CD8-positive, alpha-beta memory T cell (primary cell): ENCODE measurements around the gene NME9. TPM values are rescaled to one million over a fixed set of nuclear protein-coding genes. Genes with fewer than 3 reads are reported as not detected.

Experiments used
- CTCF ChIA-PET: fragments of 350-600 bp; sonication (Branson Sonifier 250); formaldehyde crosslinking; loops from one replicate; lab custom pipeline; 2021; ENCODE audit warnings: antibody characterized with exemption; lab: Charles Lee
- POLR2A ChIA-PET: fragments of 350-600 bp; sonication (Branson Sonifier 250); formaldehyde crosslinking; loops from one replicate; lab custom pipeline; 2021; ENCODE audit warnings: antibody characterized with exemption; lab: Charles Lee
- DNase-seq, 5 donors: peaks; one replicate each; pipeline versions ENCODE4 v3.0.0 to v3.0.0-alpha.2; 2020 to 2022; ENCODE audit warnings: mixed read lengths in 1 of 5
- H3K27ac ChIP-seq: one replicate; pipeline ENCODE4 v1.7.0; 2013; ENCODE audit warnings: low read depth, mild to moderate bottlenecking, low read length, moderate library complexity
- H3K27me3 ChIP-seq: 2 replicates; pipeline ENCODE4 v1.7.0; 2013; ENCODE audit warnings: low read length, mild to moderate bottlenecking; ENCODE audit not compliant: insufficient read depth, poor library complexity, severe bottlenecking
- H3K36me3 ChIP-seq: 2 replicates; pipeline ENCODE4 v1.7.0; 2013; ENCODE audit warnings: mild to moderate bottlenecking, low read length, moderate library complexity; ENCODE audit not compliant: insufficient read depth
- H3K4me1 ChIP-seq: 2 replicates; pipeline ENCODE4 v1.7.0; 2013; ENCODE audit warnings: mild to moderate bottlenecking, low read length, moderate library complexity; ENCODE audit not compliant: insufficient read depth
- H3K4me3 ChIP-seq: 2 replicates; pipeline ENCODE4 v1.7.0; 2013; ENCODE audit warnings: mild to moderate bottlenecking, low read length
- H3K9me3 ChIP-seq: 2 replicates; pipeline ENCODE4 v1.7.0; 2013; ENCODE audit warnings: mild to moderate bottlenecking, low read length
- H3K27ac Mint-ChIP-seq, 8 donors: one replicate each; pipeline ENCODE4 v1.8.0; 2020 to 2021; ENCODE audit warnings: mixed read lengths in 8 of 8, mild to moderate bottlenecking in 6 of 8, inconsistent platforms in 3 of 8, moderate library complexity in 3 of 8
- H3K27me3 Mint-ChIP-seq, 2 donors: one replicate each; pipeline ENCODE4 v1.8.0; 2020 to 2021; ENCODE audit warnings: mixed read lengths in 2 of 2, mild to moderate bottlenecking in 1 of 2, moderate library complexity in 1 of 2
- H3K36me3 Mint-ChIP-seq, 3 donors: one replicate each; pipeline ENCODE4 v1.8.0; 2020 to 2021; ENCODE audit warnings: mixed read lengths in 3 of 3, inconsistent platforms in 1 of 3, mild to moderate bottlenecking in 1 of 3
- H3K4me1 Mint-ChIP-seq, 3 donors: one replicate each; pipeline ENCODE4 v1.8.0; 2020 to 2021; ENCODE audit warnings: mixed read lengths in 3 of 3, inconsistent platforms in 1 of 3, mild to moderate bottlenecking in 1 of 3
- H3K4me3 Mint-ChIP-seq, 7 donors: one replicate each; pipeline ENCODE4 v1.8.0; 2020 to 2021; ENCODE audit warnings: mixed read lengths in 7 of 7, mild to moderate bottlenecking in 6 of 7, moderate library complexity in 4 of 7, inconsistent platforms in 2 of 7
- H3K9me3 Mint-ChIP-seq, 5 donors: one replicate each; pipeline ENCODE4 v1.8.0; 2020 to 2022; ENCODE audit warnings: mixed read lengths in 5 of 5, mild to moderate bottlenecking in 3 of 5, moderate library complexity in 2 of 5, inconsistent platforms in 1 of 5
- polyA plus RNA-seq: library from polyadenylated mRNA; unstranded; fragments of 300-500 nt; fragmentation: Illumina TruSeq; gene quantifications from one replicate; pipeline ENCODE4 v1.2.3, GENCODE V29; 2021
- total RNA-seq, 2 experiments: library from RNA; stranded (reverse); gene quantifications; one replicate each; pipeline ENCODE4 v1.2.3, GENCODE V29; 2021

Gene NME9
- total and polyA plus RNA-seq, 3 experiments from 2014 or later = 0.44 TPM; not detected in 2

GRCh38 chr3:138373736-138374094 is 44.1 kb upstream of the NME9 start:
- ChIA-PET CTCF (no interaction called here), POLR2A (no interaction called here)
- H3K27ac Mint-ChIP-seq = no peak overlapping the region
- H3K36me3 Mint-ChIP-seq = no peaks in the 10 kb centered on the region
- H3K27me3 Mint-ChIP-seq = peaks cover 18 to 25% of the 10 kb centered on the region in 2 donors
- Histone ChIP-seq H3K27ac (no peak overlapping the region), H3K4me3 (no peak overlapping the region), H3K36me3 (no peaks in the 10 kb centered on the region), H3K9me3 (no peaks in the 10 kb centered on the region), H3K4me1 (no peaks in the 10 kb centered on the region), H3K27me3 (no peaks in the 10 kb centered on the region)
- no peak overlapping the region for H3K4me3 Mint-ChIP-seq
- DNase-seq = no peak
- peaks cover 0 to 1% (median 0%) of the 10 kb centered on the region in 5 donors for H3K9me3 Mint-ChIP-seq
- H3K4me1 Mint-ChIP-seq = no peaks in the 10 kb centered on the region

DNA sequence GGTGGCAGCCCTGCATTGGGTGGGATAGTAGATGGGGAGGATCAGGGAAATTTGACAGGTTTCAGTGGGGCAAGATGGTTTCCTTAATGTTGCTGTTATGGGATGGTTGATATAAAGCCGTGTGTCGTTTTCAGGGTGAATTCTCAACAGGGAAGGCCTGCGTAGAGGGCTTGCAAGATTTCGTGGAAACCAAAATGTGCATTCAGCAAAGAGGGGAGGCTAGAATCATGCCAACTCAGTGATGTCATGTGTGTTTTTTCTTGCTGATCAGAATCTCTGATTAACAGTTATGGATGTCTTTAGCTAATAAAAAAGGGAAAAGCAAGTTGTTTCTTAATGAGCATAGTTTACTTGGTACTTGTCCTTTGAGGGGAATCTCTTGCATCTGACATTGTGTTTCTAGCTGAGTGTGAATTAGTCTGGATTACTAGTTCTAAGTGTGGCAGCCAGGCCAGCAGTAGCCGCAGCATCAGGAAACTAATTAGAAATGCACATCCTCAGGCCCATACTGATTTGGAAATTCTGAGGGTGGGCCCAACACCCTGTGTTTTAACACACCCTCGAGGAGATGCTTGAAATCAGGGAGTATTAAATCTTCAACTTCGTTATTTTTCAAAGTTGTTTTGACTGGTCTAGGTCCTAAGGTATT is 43.6 kb upstream of the NME9 start:
- no peaks in the 10 kb centered on the region for H3K36me3 Mint-ChIP-seq
- peaks cover 0 to 1% (median 0%) of the 10 kb centered on the region in 5 donors for H3K9me3 Mint-ChIP-seq
- H3K4me1 Mint-ChIP-seq = no peaks in the 10 kb centered on the region
- no peaks in the 10 kb centered on the region for H3K36me3 ChIP-seq
- H3K27ac ChIP-seq = no peak overlapping the region
- no peaks in the 10 kb centered on the region for H3K9me3 ChIP-seq
- no peaks in the 10 kb centered on the region for H3K4me1 ChIP-seq
- no peak for DNase-seq
- peak overlapping the region in 1 of 8 donors; percentile 55 for H3K27ac Mint-ChIP-seq
- H3K27me3 Mint-ChIP-seq = peaks cover 18 to 25% of the 10 kb centered on the region in 2 donors
- H3K4me3 Mint-ChIP-seq = no peak overlapping the region
- H3K4me3 ChIP-seq = no peak overlapping the region
- ChIA-PET POLR2A (no interaction called here), CTCF (no interaction called here)
- no peaks in the 10 kb centered on the region for H3K27me3 ChIP-seq

DNA sequence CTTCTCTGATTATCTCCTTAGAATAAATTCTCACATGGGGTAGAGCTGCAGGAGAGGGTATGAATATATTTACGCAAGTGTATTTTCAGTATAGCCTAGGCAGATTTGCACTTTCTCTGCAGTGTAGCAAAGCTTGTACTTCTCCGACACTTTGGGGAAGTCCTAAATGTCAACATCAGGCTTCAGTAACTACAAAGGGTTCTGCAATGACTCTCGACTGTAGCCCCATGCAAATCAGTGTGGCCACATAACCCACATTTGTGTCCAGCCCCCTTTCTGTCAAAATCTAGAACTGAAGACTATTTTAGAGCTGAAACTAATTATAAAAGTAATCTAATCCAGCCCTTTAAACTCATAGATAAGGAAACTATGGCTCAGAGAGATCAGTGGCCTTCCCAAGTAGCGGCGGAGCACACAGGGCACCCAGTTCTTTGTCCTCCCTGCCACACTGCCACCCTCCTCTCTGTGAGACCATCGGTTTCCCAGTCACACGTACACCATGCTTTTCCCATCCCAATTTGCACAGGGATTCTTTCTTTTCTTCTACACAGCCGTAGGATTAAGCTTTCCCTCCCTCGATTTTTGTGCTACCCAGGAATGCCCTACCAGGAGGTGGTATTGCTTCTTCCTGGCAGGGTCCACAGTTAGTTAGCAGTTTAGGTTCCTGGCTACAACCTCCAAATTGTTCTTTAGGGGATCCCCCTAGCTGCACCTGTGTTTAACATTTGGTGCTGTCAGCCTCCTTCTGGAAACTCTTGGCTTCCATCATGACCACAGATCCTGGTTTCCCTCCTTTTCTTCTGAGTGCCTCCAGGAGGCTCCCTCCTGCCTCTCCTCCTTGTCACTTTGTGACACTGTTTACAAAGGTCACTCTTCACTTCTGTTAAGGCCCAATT is 41.7 kb upstream of the NME9 start:
- H3K27me3 Mint-ChIP-seq = peaks cover 21 to 25% of the 10 kb centered on the region in 2 donors
- Histone ChIP-seq H3K27ac (no peak overlapping the region), H3K4me1 (no peaks in the 10 kb centered on the region), H3K4me3 (no peak overlapping the region), H3K9me3 (no peaks in the 10 kb centered on the region), H3K36me3 (no peaks in the 10 kb centered on the region), H3K27me3 (no peaks in the 10 kb centered on the region)
- H3K4me1 Mint-ChIP-seq = no peaks in the 10 kb centered on the region
- H3K9me3 Mint-ChIP-seq = peaks cover 0 to 1% (median 0%) of the 10 kb centered on the region in 5 donors
- CTCF ChIA-PET = interaction anchor here (1.6 kb wide), 1 partner anchor 21 kb away, joined by 4 read pairs; no protein-coding TSS in a partner anchor
- no peak for DNase-seq
- no peak overlapping the region for H3K4me3 Mint-ChIP-seq
- no peaks in the 10 kb centered on the region for H3K36me3 Mint-ChIP-seq
- POLR2A ChIA-PET = no interaction called here
- peak overlapping the region in 2 of 8 donors; percentile 2 to 16 for H3K27ac Mint-ChIP-seq

GRCh38 chr3:138370321-138370720 is 40.7 kb upstream of the NME9 start:
- H3K27me3 ChIP-seq = no peaks in the 10 kb centered on the region

DNA sequence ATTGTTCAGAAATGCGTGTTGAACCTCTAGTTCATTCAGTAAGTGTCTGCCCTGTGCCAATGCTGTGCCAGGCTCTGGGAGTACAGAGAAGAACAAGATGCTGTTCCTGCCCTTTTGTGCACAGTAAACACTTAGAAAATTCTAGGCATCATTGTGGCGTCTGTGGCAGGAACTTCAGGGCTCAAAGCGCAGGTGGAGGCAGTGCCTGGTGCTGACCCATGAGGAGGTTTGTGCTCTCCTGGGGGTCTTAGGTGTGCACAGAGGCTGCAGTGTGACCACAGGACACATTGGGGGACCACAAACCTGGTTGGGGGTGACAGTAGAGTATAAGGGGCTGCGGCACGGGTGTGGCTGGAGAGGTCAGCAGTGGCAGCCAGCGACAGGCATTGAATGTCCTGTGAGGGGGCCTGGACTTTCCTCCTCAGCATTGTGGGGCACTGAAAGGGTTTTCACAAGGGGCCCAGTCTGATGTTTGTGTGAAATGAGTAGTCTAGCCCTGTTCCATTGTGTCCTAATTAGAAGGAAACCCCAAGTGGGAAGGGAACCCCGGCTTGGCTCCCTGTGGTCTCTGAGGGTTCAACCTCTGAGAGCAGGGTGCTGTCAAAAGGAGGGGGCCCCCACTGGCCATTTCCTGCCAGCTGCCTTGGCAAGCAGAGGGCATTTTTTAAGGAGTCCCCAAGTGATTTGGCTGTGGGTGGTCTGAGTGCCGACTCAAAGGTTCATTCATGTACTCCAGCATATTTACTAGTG is 39.7 kb upstream of the NME9 start:
- Histone ChIP-seq H3K9me3 (no peaks in the 10 kb centered on the region), H3K27ac (no peak overlapping the region), H3K36me3 (no peaks in the 10 kb centered on the region), H3K27me3 (no peaks in the 10 kb centered on the region), H3K4me3 (no peak overlapping the region), H3K4me1 (no peaks in the 10 kb centered on the region)
- H3K27ac Mint-ChIP-seq = no peak overlapping the region
- ChIA-PET CTCF (no interaction called here), POLR2A (no interaction called here)
- H3K4me3 Mint-ChIP-seq = no peak overlapping the region
- H3K4me1 Mint-ChIP-seq = no peaks in the 10 kb centered on the region
- H3K9me3 Mint-ChIP-seq = peaks cover 0 to 1% (median 0%) of the 10 kb centered on the region in 5 donors
- H3K36me3 Mint-ChIP-seq = no peaks in the 10 kb centered on the region
- no peak for DNase-seq
- peaks cover 21 to 30% of the 10 kb centered on the region in 2 donors for H3K27me3 Mint-ChIP-seq

More at GRCh38 chr3:138370321-138370720, 40.7 kb upstream of the NME9 start:
- no peak overlapping the region for H3K27ac Mint-ChIP-seq
- no peak for DNase-seq
- H3K4me3 Mint-ChIP-seq = no peak overlapping the region
- Histone ChIP-seq H3K4me3 (no peak overlapping the region), H3K36me3 (no peaks in the 10 kb centered on the region), H3K9me3 (no peaks in the 10 kb centered on the region), H3K4me1 (no peaks in the 10 kb centered on the region), H3K27ac (no peak overlapping the region)
- peaks cover 0 to 1% (median 0%) of the 10 kb centered on the region in 5 donors for H3K9me3 Mint-ChIP-seq
- ChIA-PET POLR2A (interaction anchor here (0.5 kb wide), 1 partner anchor 545 kb away, joined by 3 read pairs; no protein-coding TSS in a partner anchor), CTCF (interaction anchor here (1.6 kb wide), 1 partner anchor 20 kb away, joined by 4 read pairs; no protein-coding TSS in a partner anchor)
- H3K27me3 Mint-ChIP-seq = peaks cover 21 to 30% of the 10 kb centered on the region in 2 donors
- no peaks in the 10 kb centered on the region for H3K4me1 Mint-ChIP-seq
- H3K36me3 Mint-ChIP-seq = no peaks in the 10 kb centered on the region

DNA sequence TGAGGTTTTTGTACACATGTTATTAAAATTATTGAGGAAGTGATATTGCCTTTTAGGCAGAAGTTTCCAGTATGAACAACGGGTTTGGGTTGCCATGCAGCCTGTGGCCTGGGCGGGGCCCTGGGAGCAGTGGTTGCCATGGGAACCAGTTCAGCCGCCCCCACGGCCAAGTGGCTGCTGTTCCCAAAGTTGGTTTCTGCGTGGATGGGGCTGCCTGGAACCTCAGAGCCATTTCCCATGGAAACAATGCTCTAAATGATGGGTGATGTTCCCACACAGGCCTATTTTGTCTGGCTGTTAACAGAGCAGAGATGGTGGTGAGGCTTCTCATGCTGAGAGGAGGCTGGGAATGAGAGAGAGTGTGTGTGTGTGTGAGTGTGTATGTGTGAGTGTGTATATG is 38.3 kb upstream of the NME9 start:
- Mint-ChIP-seq H3K4me3 (no peak overlapping the region), H3K9me3 (peaks cover 0 to 1% (median 0%) of the 10 kb centered on the region in 5 donors), H3K36me3 (no peaks in the 10 kb centered on the region), H3K27ac (no peak overlapping the region), H3K4me1 (no peaks in the 10 kb centered on the region), H3K27me3 (peaks cover 21 to 28% of the 10 kb centered on the region in 2 donors)
- no peaks in the 10 kb centered on the region for H3K9me3 ChIP-seq
- no peaks in the 10 kb centered on the region for H3K27me3 ChIP-seq
- DNase-seq = no peak
- H3K4me1 ChIP-seq = no peaks in the 10 kb centered on the region
- H3K36me3 ChIP-seq = no peaks in the 10 kb centered on the region
- ChIA-PET CTCF (no interaction called here), POLR2A (no interaction called here)
- H3K27ac ChIP-seq = no peak overlapping the region
- no peak overlapping the region for H3K4me3 ChIP-seq

GRCh38 chr3:138367326-138367850 is 37.7 kb upstream of the NME9 start:
- Histone ChIP-seq H3K4me3 (no peak overlapping the region), H3K9me3 (no peaks in the 10 kb centered on the region), H3K27me3 (no peaks in the 10 kb centered on the region), H3K4me1 (no peaks in the 10 kb centered on the region), H3K36me3 (no peaks in the 10 kb centered on the region), H3K27ac (no peak overlapping the region)
- no peak overlapping the region for H3K4me3 Mint-ChIP-seq
- POLR2A ChIA-PET = no interaction called here
- H3K4me1 Mint-ChIP-seq = no peaks in the 10 kb centered on the region
- H3K27ac Mint-ChIP-seq = no peak overlapping the region
- no peak for DNase-seq
- H3K9me3 Mint-ChIP-seq = peaks cover 0 to 1% (median 0%) of the 10 kb centered on the region in 5 donors
- H3K27me3 Mint-ChIP-seq = peaks cover 21 to 32% of the 10 kb centered on the region in 2 donors
- CTCF ChIA-PET = no interaction called here
- no peaks in the 10 kb centered on the region for H3K36me3 Mint-ChIP-seq
